Stimulated activated CD8-positive, alpha-beta memory T cell treated with anti-CD3 and anti-CD28 coated beads, Interleukin-4, amount 100 ng/mL, for 48 hours (primary cell): ENCODE measurements around the gene COX6A2.
A peak's percentile ranks its signal among the peaks of the same experiment; 100 is the strongest.
"Not testable (repeated sequence)": the region's sequence is repeated elsewhere in the genome, so short reads cannot be mapped to it uniquely, and the experiment has no call there.

ENCODE experiments used
- DNase-seq: peaks from one replicate; pipeline ENCODE4 v3.0.0-alpha.2; 2020

COX6A2 gene

GRCh38 chr16:31436221-31437045 is 8.3 kb upstream of the COX6A2 start:
- DNase-seq = no peak

GRCh38 chr16:31435341-31436220 is 7.4 kb upstream of the COX6A2 start:
- no peak for DNase-seq

- no peak for DNase-seq
These were observed 2.4 kb upstream of the COX6A2 start for GRCh38 chr16:31430380-31431052.

GRCh38 chr16:31429796-31430195 is 1.6 kb upstream of the COX6A2 start:
- no peak for DNase-seq

GRCh38 chr16:31429314-31429713 is 1.2 kb upstream of the COX6A2 start:
- DNase-seq = no peak

- DNase-seq = no peak
These were observed 583 bp upstream of the COX6A2 start for GRCh38 chr16:31428638-31429247.

GRCh38 chr16:31427441-31428278 is 500 bp downstream of the COX6A2 start:
- peak; percentile 78 for DNase-seq

GRCh38 chr16:31423801-31424200 is 4.4 kb downstream of the COX6A2 start:
- DNase-seq = no peak

GRCh38 chr16:31423241-31423640 is 4.9 kb downstream of the COX6A2 start:
- DNase-seq = no peak

GRCh38 chr16:31421587-31421986 is 6.6 kb downstream of the COX6A2 start:
- peak; percentile 77 for DNase-seq

GRCh38 chr16:31420037-31420436 is 8.1 kb downstream of the COX6A2 start:
- peak; percentile 37 for DNase-seq

GRCh38 chr16:31417916-31418315 is 10.2 kb downstream of the COX6A2 start:
- no peak for DNase-seq

- not testable (repeated sequence) for DNase-seq
These were observed 11.1 kb downstream of the COX6A2 start for GRCh38 chr16:31417036-31417435.

GRCh38 chr16:31416371-31416770 is 11.8 kb downstream of the COX6A2 start:
- no peak for DNase-seq

GRCh38 chr16:31414706-31415105 is 13.5 kb downstream of the COX6A2 start:
- DNase-seq = no peak

GRCh38 chr16:31413943-31414342 is 14.2 kb downstream of the COX6A2 start:
- no peak for DNase-seq

GRCh38 chr16:31413381-31413780 is 14.8 kb downstream of the COX6A2 start:
- DNase-seq = no peak

GRCh38 chr16:31412750-31413149 is 15.4 kb downstream of the COX6A2 start:
- DNase-seq = no peak

- DNase-seq = no peak
These were observed 16.9 kb downstream of the COX6A2 start for GRCh38 chr16:31411024-31411844.

- no peak for DNase-seq
These were observed 18.1 kb downstream of the COX6A2 start for GRCh38 chr16:31410082-31410481.

- no peak for DNase-seq
These were observed 18.7 kb downstream of the COX6A2 start for GRCh38 chr16:31409433-31409832.
